Measurements from ENCODE around the gene RPS16.

DNA sequence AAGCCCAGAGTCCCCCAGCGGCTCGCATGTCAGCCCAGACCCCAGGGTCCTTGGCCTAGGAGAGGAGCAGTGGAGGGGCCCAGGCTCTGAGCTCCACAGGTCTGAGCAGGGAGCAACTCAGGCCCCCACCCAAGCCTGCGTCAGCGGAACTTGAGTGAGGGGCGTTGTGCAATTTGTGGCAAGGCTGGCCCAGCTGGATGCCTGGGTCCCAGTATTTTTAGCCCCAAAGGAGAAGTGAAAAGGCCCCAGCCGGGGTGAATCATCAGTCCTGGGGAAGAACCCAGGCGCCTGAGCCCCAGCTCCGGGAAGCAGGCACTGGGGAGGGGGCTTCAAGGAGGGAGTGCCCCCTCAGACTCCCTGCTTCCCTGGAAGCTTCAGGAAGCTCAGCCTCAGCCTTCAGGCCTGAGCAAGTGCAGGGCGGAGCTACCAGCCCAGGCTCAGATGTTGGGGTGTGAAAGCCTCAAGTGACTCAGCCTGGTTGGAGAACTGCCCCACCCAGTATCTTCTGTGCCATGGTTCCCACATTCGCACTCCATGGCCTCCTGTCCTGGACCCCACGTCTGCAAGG lies 37.4 kb downstream of the RPS16 start:
- TF ChIP-seq, protein P1, sequence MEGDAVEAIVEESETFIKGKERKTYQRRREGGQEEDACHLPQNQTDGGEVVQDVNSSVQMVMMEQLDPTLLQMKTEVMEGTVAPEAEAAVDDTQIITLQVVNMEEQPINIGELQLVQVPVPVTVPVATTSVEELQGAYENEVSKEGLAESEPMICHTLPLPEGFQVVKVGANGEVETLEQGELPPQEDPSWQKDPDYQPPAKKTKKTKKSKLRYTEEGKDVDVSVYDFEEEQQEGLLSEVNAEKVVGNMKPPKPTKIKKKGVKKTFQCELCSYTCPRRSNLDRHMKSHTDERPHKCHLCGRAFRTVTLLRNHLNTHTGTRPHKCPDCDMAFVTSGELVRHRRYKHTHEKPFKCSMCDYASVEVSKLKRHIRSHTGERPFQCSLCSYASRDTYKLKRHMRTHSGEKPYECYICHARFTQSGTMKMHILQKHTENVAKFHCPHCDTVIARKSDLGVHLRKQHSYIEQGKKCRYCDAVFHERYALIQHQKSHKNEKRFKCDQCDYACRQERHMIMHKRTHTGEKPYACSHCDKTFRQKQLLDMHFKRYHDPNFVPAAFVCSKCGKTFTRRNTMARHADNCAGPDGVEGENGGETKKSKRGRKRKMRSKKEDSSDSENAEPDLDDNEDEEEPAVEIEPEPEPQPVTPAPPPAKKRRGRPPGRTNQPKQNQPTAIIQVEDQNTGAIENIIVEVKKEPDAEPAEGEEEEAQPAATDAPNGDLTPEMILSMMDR (IDR thresholded peaks at IDR 0.05): no peak
- TF ChIP-seq POLR2A (IDR thresholded peaks at IDR 0.05): peak in 1 of 4 donors; percentile 52
